GM19328 (cell line): ENCODE data around the gene GIT2.
"Not testable (repeated sequence)": the region's sequence is repeated elsewhere in the genome, so short reads cannot be mapped to it uniquely, and the experiment has no call there.

Experiments used
- ATAC-seq: cut with Tn5 transposase; IDR thresholded peaks from one replicate; pipeline ENCODE4 v1.9.1; 2021; ENCODE audit warnings: mild to moderate bottlenecking, moderate library complexity; ENCODE audit not compliant: unreplicated experiment

The GIT2 gene

GRCh38 chr12:109893261-109893995 lies 102.7 kb downstream of the GIT2 start:
- ATAC-seq = no peak

- no peak for ATAC-seq
Measured at GRCh38 chr12:109892748-109893147, 103.4 kb downstream of the GIT2 start.

GRCh38 chr12:109892165-109892715 lies 103.9 kb downstream of the GIT2 start:
- ATAC-seq = no peak

GRCh38 chr12:109891731-109892130 lies 104.4 kb downstream of the GIT2 start:
- not testable (repeated sequence) for ATAC-seq

- no peak for ATAC-seq
Measured at GRCh38 chr12:109890620-109891170, 105.5 kb downstream of the GIT2 start.

GRCh38 chr12:109888179-109889020 lies 107.8 kb downstream of the GIT2 start:
- no peak for ATAC-seq

- no peak for ATAC-seq
Measured at GRCh38 chr12:109885616-109886015, 110.6 kb downstream of the GIT2 start.

- no peak for ATAC-seq
Measured at GRCh38 chr12:109883461-109883860, 112.7 kb downstream of the GIT2 start.

- no peak for ATAC-seq
Measured at GRCh38 chr12:109881752-109882151, 114.4 kb downstream of the GIT2 start.

GRCh38 chr12:109880938-109881337 lies 115.2 kb downstream of the GIT2 start:
- no peak for ATAC-seq

GRCh38 chr12:109880043-109880931 lies 115.9 kb downstream of the GIT2 start, which contains the start of gene GLTP:
Gene GLTP, minus strand, starts transcription at chr12:109880541. Its CDS starts 167 bp downstream, at chr12:109880374.
- ATAC-seq = peak; percentile 93
